K562 (cell line): ENCODE data around the gene BBX.

Source experiments
- BCL6 ChIP-seq: fragments of 250-450 bp; sonication (Bioruptor Pico); IDR thresholded peaks from 2 replicates; pipeline ENCODE4 v1.4.0; 2020
- CBX5 ChIP-seq: IDR thresholded peaks from 2 replicates; pipeline ENCODE4 v1.6.1; 2014; ENCODE audit warnings: low read depth, borderline replicate concordance
- CCAR2 ChIP-seq: fragments of 200-400 bp; formaldehyde crosslinking; IDR thresholded peaks from 2 replicates; pipeline ENCODE4 v1.6.1; 2017; ENCODE audit warnings: mild to moderate bottlenecking, low read depth, low read length
- CREB1 ChIP-seq, 2 experiments: sonication (generic) in 1 of 2; formaldehyde crosslinking in 1 of 2; IDR thresholded peaks; 2 replicates each; pipeline versions ENCODE4 v1.6.1 to v1.8.0; 2012 to 2022; ENCODE audit warnings: inconsistent platforms in 1 of 2, mild to moderate bottlenecking in 1 of 2, missing genetic modification reagents in 1 of 2, moderate library complexity in 1 of 2
- FOS ChIP-seq: IDR thresholded peaks from 3 replicates; pipeline ENCODE4 v1.6.1; 2011; ENCODE audit not compliant: insufficient read length; ENCODE audit errors: extremely low read depth
- JUNB ChIP-seq: fragments of 450-650 bp; formaldehyde crosslinking; conservative IDR thresholded peaks from 2 replicates; pipeline ENCODE4 v1.4.0; 2020; ENCODE audit warnings: mild to moderate bottlenecking
- KLF10 ChIP-seq: fragments of 250-450 bp; sonication (Bioruptor Pico); IDR thresholded peaks from 2 replicates; pipeline ENCODE4 v1.6.1; 2021; ENCODE audit warnings: matching md5 sums
- KLF6 ChIP-seq: fragments of 250-450 bp; sonication (Bioruptor Pico); IDR thresholded peaks from 2 replicates; pipeline ENCODE4 v1.4.0; 2020; ENCODE audit warnings: mild to moderate bottlenecking, moderate library complexity, borderline replicate concordance
- RFX5 ChIP-seq: IDR thresholded peaks from 2 replicates; pipeline ENCODE4 v1.6.1; 2011; ENCODE audit warnings: low read depth, mild to moderate bottlenecking, improper control_type of control experiment, low read length
- SP1 ChIP-seq: sonication (generic); formaldehyde crosslinking; IDR thresholded peaks from 2 replicates; pipeline ENCODE4 v1.8.1; 2022; ENCODE audit warnings: mild to moderate bottlenecking, missing genetic modification reagents
- ZNF75A ChIP-seq: fragments of 450-650 bp; formaldehyde crosslinking; IDR thresholded peaks from 2 replicates; pipeline ENCODE4 v1.4.0; 2020; ENCODE audit warnings: mild to moderate bottlenecking
- TF ChIP-seq, protein P1 (sequence below), 3 experiments: IDR thresholded peaks in 2 of 3; conservative IDR thresholded peaks in 1 of 3; 2 replicates each; pipeline ENCODE4 v1.5.1; 2011 to 2012; ENCODE audit warnings: low read length in 3 of 3, mild to moderate bottlenecking in 3 of 3, control low read depth in 2 of 3, improper control_type of control experiment in 1 of 3, inconsistent platforms in 1 of 3, low read depth in 1 of 3, mixed read lengths in 1 of 3, moderate library complexity in 1 of 3; ENCODE audit not compliant: insufficient read depth in 2 of 3

DNA sequence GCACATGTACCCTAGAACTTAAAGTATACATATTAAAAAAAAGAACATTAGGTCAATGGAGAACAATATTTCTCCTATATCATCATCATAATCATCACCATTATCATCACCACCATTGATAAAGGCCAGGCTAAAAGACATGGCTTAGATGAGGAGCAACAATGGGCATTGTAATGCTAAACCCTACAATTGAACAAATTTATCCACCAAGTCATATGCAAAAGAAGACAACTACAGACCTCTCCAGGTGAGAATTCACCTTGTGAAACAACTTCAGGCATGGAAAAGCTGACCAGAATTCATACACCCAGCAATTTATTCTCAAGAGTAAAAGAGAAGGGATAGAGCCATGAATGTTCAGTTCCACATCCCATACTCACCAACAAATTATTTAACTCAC lies 46.3 kb upstream of the BBX start:
- TF ChIP-seq JUNB (no peak), RFX5 (no peak), ZNF75A (CRISPR knock-in tag) (no peak), FOS (no peak), CBX5 (no peak), KLF10 (no peak), KLF6 (CRISPR knock-in tag) (no peak), CREB1 (IDR thresholded peaks at IDR 0.05) (no peak), CREB1 (CRISPR knock-in tag; IDR thresholded peaks at IDR 0.05) (no peak), CCAR2 (no peak), SP1 (no peak), BCL6 (CRISPR knock-in tag) (no peak)
- TF ChIP-seq, protein P1, sequence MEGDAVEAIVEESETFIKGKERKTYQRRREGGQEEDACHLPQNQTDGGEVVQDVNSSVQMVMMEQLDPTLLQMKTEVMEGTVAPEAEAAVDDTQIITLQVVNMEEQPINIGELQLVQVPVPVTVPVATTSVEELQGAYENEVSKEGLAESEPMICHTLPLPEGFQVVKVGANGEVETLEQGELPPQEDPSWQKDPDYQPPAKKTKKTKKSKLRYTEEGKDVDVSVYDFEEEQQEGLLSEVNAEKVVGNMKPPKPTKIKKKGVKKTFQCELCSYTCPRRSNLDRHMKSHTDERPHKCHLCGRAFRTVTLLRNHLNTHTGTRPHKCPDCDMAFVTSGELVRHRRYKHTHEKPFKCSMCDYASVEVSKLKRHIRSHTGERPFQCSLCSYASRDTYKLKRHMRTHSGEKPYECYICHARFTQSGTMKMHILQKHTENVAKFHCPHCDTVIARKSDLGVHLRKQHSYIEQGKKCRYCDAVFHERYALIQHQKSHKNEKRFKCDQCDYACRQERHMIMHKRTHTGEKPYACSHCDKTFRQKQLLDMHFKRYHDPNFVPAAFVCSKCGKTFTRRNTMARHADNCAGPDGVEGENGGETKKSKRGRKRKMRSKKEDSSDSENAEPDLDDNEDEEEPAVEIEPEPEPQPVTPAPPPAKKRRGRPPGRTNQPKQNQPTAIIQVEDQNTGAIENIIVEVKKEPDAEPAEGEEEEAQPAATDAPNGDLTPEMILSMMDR (IDR thresholded peaks at IDR 0.05 in 2 of 3, conservative IDR thresholded peaks at IDR 0.05 in 1 of 3; ENCODE audit: insufficient read depth in 2 of 3, low read depth in 1 of 3, low read length in 3 of 3) = no peak
